NOMO-1 treated with DMSO at 0.1 percent for 48 hours (cell line): Measurements from ENCODE around the gene SLC7A1.

Source experiments
- DNase-seq: peaks from one replicate; lab custom pipeline; 2025; ENCODE audit not compliant: unreplicated experiment; lab: John Stamatoyannopoulos, UW

The SLC7A1 gene

DNA sequence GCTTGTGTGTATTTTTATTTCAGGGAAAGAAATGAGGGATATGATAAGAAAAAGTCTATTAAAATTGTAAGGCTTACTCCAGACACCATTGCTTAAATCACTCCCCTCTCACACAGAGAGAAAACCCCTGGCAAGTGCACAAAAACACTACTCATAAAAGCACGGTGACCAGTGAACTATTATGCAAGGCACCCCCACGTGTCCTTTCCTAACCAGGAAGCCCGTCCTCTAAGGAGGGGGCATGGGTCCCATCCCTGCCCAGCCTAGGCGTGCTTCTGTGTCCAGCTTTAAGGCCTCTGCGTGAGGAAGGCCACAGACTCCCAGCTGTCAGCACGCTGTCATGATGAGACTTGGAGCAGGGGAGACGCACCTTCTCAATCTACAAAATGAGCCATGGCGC is 83.5 kb downstream of the SLC7A1 start:
- no peak for DNase-seq

DNA sequence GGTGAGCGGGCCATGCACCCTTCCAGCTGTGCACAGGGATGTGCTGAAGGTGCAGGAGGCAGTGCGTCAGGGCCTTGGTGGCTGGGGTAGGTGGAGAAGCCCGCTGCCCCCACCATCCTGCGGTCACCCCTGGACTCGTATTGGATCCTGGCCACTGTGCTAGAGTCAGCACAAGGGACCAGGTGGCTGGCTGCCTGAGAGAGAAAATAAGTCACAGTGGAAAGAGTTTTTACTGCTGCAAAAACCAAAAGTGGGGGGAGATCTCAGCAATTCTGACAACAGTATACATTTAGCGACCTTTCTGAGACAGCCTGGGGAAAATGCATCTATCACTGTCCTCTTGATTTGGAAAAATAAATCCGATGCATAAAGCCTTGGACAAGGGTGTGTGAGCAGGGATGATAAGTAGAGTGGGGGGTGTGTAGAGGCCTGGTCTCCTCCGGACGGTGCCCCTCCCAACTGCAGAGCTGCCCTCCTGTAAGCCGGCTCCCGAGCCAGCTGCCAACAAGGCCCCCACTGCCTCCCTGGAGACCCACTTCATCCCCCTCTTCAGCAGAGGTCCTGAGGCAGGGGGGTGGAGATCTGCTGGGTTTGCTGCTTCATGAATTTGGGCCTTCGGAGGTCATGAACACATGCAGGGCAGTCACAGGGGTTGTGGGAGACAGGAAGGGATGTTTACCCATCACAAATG is 84.2 kb downstream of the SLC7A1 start:
- no peak for DNase-seq

GRCh38 chr13:29510651-29511084 is 84.8 kb downstream of the SLC7A1 start:
- DNase-seq, result no peak

GRCh38 chr13:29509999-29510589 is 85.4 kb downstream of the SLC7A1 start:
- DNase-seq, result no peak

DNA sequence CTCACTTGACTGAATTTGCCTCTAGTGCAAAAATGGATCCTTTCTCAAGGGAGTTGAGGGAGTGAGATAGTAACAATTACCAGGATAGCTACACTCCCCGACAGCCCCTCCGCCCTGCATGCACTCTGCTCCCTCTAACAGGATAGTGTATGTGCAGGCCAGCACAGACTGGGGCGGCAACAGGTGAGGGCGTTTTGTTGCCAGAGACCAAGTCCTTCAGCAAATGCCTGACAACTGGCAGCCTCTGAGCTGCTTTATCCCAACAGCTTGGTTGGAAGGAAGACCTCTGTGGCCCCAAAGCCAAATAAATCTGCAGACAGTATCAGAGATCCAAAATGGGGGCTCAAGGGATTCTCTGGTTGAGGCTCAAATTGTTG is 86.6 kb downstream of the SLC7A1 start:
- no peak for DNase-seq

- DNase-seq, result peak; percentile 60
Observed at GRCh38 chr13:29508130-29508875, 87.2 kb downstream of the SLC7A1 start.

- DNase-seq, result no peak
Observed at GRCh38 chr13:29507356-29507755, 88.1 kb downstream of the SLC7A1 start.

- no peak for DNase-seq
Observed at GRCh38 chr13:29505950-29506349, 89.5 kb downstream of the SLC7A1 start.

- DNase-seq, result no peak
Observed at GRCh38 chr13:29505511-29505910, 90.0 kb downstream of the SLC7A1 start.

- DNase-seq, result no peak
Observed at GRCh38 chr13:29504691-29505090, 90.8 kb downstream of the SLC7A1 start.

DNA sequence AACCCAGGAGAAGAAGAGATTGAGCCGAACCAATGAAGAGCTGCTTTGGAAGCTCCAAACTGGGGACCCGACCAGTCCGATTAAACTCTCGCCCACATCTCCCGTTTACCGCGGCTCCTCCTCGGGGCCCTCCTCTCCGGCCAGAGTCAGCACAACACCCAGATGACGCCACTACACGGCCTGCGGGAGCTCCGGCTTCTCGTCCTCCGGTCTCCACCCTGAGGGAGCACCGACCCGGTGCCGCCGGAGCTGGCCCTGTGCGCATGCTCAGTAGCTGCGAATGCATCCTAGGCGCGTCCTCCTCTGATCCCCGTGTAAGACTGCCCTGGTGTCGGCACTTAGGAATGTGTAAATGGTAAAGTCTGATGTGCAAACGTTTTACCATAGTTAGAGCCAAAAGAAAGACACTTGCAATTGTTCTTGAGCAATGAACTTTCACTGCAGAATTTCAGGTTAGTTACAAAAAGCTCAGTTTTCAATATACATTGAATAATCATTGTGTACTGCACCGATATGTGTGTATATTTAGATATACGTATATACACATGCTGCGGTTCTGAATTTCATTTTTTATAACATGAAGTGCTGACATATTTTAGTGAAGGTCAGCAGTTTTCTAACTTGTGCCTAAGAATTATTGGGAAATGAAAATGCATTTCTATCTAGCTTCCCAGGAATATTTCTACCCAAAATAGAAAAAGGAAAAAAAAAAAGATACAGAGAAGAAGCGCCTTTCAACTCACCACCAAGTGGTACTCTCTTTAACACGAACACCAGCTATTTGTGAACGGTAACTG is 92.2 kb downstream of the SLC7A1 start:
- DNase-seq, result no peak

- no peak for DNase-seq
Observed at GRCh38 chr13:29502391-29503008, 93.0 kb downstream of the SLC7A1 start.

GRCh38 chr13:29501674-29502073 is 93.8 kb downstream of the SLC7A1 start:
- no peak for DNase-seq

GRCh38 chr13:29500386-29500785 is 95.1 kb downstream of the SLC7A1 start:
- no peak for DNase-seq

- no peak for DNase-seq
Observed at GRCh38 chr13:29499506-29500165, 95.9 kb downstream of the SLC7A1 start.

DNA sequence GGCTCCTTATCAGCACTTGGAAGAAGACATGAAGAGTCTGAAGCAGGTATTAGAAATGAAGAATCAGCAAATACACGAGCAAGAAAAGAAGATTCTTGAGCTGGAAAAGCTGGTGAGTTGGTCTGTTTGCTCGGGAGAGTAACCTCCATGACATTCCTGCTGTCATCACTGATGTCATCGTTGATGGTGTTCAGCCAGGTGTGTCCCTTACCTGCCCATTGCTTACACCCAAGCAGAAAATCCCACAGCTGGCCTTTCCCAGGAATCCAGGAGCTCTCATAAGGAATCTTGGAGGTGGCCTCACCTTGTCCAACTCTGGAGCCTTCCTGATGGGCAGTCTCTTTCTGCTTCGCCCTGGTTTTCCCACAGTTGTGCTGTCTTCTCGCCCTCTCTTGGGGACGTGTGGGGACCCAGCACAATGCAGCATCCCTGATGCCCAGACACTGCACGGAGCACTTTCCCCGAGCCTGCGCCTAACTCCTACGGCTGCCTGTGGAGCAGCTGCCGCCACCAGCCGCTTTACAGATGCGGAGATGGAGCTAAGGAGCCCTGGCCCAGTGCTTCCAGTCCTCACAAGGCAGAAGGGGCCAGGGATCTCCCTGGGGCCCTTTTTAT is 97.0 kb downstream of the SLC7A1 start:
- DNase-seq, result no peak

DNA sequence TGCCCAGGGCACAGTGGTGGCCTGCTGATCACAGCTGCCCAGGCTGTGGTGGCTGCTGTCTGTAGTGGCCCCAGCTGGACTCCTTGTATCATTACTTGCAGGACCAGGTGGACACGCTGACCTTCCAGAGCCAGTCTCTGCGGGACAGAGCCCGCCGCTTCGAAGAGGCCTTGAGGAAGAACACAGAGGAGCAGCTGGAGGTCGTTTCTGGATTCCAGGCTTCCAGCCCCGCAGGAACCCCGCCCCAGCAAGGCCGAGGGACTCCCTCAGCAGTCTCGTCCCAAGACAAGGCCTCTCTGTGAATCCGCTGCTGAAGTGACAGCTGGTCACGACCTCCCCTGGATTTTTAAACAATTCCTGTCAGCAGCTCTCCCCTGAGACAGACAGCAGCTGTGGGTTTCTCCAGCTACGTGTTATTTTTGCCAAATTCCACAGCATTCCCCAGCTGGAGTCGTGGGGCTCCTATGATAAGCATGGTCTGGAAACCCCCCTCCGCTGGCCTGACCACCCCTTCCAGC is 98.3 kb downstream of the SLC7A1 start:
- no peak for DNase-seq

DNA sequence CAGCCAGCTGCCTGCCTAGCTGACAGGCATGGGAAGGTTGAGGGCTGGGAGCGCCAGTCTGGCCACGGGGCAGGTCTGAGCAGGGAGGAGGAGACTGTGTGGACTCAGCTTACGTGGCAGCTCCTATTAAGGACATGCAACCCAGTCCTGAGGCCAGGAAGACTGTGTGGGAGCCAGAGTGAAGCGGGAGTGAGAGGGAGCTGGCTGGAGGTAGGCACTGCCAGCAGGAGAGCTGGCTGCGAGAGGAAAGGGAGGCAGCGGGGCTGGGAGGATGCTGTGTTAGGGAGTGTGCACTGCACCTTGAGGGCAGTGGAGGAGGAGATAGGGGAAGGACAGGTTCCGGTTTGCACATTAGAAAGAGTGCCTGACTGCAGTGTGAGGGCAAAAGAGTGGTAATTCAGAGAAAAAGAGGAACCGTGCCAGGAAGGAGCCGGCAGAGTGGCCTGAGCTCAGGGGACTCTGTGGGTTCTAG is 99.2 kb downstream of the SLC7A1 start:
- peak; percentile 98 for DNase-seq

DNA sequence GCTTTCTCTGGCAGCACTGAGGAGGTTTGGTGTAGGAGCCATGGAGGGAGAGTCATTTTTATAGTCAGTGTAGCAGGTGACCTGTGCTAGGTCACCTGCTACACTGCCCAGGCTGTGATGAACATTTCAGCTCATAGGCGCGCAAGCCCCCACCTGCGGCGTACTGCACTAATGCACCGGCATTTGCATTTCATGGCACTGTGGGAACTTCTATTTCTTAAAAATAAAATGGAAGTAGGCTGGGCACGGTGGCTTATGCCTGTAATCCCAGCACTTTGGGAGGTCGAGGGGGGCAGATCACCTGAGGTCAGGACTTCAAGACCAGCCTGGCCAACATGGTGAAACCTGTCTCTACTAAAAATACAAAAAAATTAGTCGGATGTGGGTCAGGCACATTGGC is 101.0 kb downstream of the SLC7A1 start:
- DNase-seq, result no peak

GRCh38 chr13:29493796-29494195 is 101.7 kb downstream of the SLC7A1 start:
- DNase-seq, result no peak
